Activated CD8-positive, alpha-beta memory T cell treated with anti-CD3 and anti-CD28 coated beads for 48 hours (primary cell): ENCODE measurements around the gene PITPNC1.
"Not testable (repeated sequence)": the region's sequence is repeated elsewhere in the genome, so short reads cannot be mapped to it uniquely, and the experiment has no call there.

Experiments
- DNase-seq, 3 experiments: peaks; one replicate each; pipeline ENCODE4 v3.0.0-alpha.2; 2020; ENCODE audit warnings: low read depth in 2 of 3, low spot score in 2 of 3

The PITPNC1 gene

GRCh38 chr17:67672592-67673335, 295.7 kb downstream of the PITPNC1 start:
- DNase-seq, result no peak

GRCh38 chr17:67675481-67675880, 298.4 kb downstream of the PITPNC1 start:
- DNase-seq, result no peak

GRCh38 chr17:67676305-67676704, 299.2 kb downstream of the PITPNC1 start:
- no peak for DNase-seq

GRCh38 chr17:67678414-67678813, 301.3 kb downstream of the PITPNC1 start:
- no peak for DNase-seq

GRCh38 chr17:67679225-67679624, 302.1 kb downstream of the PITPNC1 start:
- no peak for DNase-seq

- no peak for DNase-seq
Measured at GRCh38 chr17:67679721-67680120, 302.6 kb downstream of the PITPNC1 start.

GRCh38 chr17:67680445-67681224, 303.6 kb downstream of the PITPNC1 start:
- DNase-seq, result no peak

GRCh38 chr17:67682196-67682595, 305.1 kb downstream of the PITPNC1 start:
- DNase-seq, result no peak

GRCh38 chr17:67685351-67685750, 308.3 kb downstream of the PITPNC1 start:
- no peak for DNase-seq

- DNase-seq, result no peak
Measured at GRCh38 chr17:67686241-67686640, 309.2 kb downstream of the PITPNC1 start.

GRCh38 chr17:67687511-67687910, 310.4 kb downstream of the PITPNC1 start:
- DNase-seq, result no peak

GRCh38 chr17:67689534-67690177, 312.6 kb downstream of the PITPNC1 start:
- DNase-seq, result peak in 1 of 3 experiments; percentile 4

GRCh38 chr17:67693811-67694210, 316.7 kb downstream of the PITPNC1 start:
- DNase-seq, result no peak

- DNase-seq, result no peak
Measured at GRCh38 chr17:67696347-67696746, 319.3 kb downstream of the PITPNC1 start.

- DNase-seq, result no peak
Measured at GRCh38 chr17:67696853-67697498, 319.9 kb downstream of the PITPNC1 start.

GRCh38 chr17:67700037-67700724, 323.1 kb downstream of the PITPNC1 start:
- no peak for DNase-seq

- DNase-seq, result no peak
Measured at GRCh38 chr17:67700725-67701119, 323.6 kb downstream of the PITPNC1 start.

GRCh38 chr17:67702861-67703260, 325.8 kb downstream of the PITPNC1 start:
- not testable (repeated sequence) for DNase-seq

- no peak for DNase-seq
Measured at GRCh38 chr17:67707442-67707841, 330.4 kb downstream of the PITPNC1 start.

GRCh38 chr17:67708378-67708777, 331.3 kb downstream of the PITPNC1 start:
- no peak for DNase-seq

- no peak for DNase-seq
Measured at GRCh38 chr17:67711916-67712315, 334.8 kb downstream of the PITPNC1 start.
